Naive thymus-derived CD4-positive, alpha-beta T cell (primary cell): ENCODE data around the gene DGAT2. TPM values are rescaled to one million over a fixed set of nuclear protein-coding genes. Genes with fewer than 3 reads are reported as not detected.
A peak's percentile ranks its signal among the peaks of the same experiment; 100 is the strongest.

ENCODE experiments used
- ATAC-seq: fragments of 150-1000 bp; cut with Tn5 transposase; 2 replicates; pipeline ENCODE4 v1.10.0; 2021; ENCODE audit warnings: mild to moderate bottlenecking, moderate library complexity
- CTCF ChIA-PET: fragments of 350-600 bp; sonication (Branson Sonifier 250); formaldehyde crosslinking; loops from one replicate; lab custom pipeline; 2021; ENCODE audit warnings: antibody characterized with exemption; lab: Charles Lee
- POLR2A ChIA-PET: fragments of 350-600 bp; sonication (Branson Sonifier 250); formaldehyde crosslinking; loops from one replicate; lab custom pipeline; 2021; ENCODE audit warnings: antibody characterized with exemption, inconsistent platforms; lab: Charles Lee
- DNase-seq, 9 donors: peaks; one replicate each; pipeline versions ENCODE4 v3.0.0 to v3.0.0-alpha.2; 2020 to 2022; ENCODE audit warnings: mixed read lengths in 1 of 9
- H3K27ac ChIP-seq: one replicate; pipeline ENCODE4 v1.7.0; 2013; ENCODE audit warnings: mild to moderate bottlenecking, low read depth, low read length, moderate library complexity
- H3K27me3 ChIP-seq, 2 donors: one replicate each; pipeline ENCODE4 v1.7.0; 2013; ENCODE audit warnings: low read length in 2 of 2, mild to moderate bottlenecking in 2 of 2, moderate library complexity in 2 of 2; ENCODE audit not compliant: control insufficient read depth in 2 of 2, insufficient read depth in 2 of 2
- H3K36me3 ChIP-seq, 3 experiments: 1 replicate in 2 of 3; 2 replicates in 1 of 3; pipeline ENCODE4 v1.7.0; 2013; ENCODE audit warnings: low read length in 3 of 3, mild to moderate bottlenecking in 3 of 3, moderate library complexity in 1 of 3; ENCODE audit not compliant: insufficient read depth in 3 of 3, control insufficient read depth in 2 of 3
- H3K4me1 ChIP-seq, 2 donors: one replicate each; pipeline ENCODE4 v1.7.0; 2013; ENCODE audit warnings: low read length in 2 of 2, mild to moderate bottlenecking in 2 of 2, moderate library complexity in 1 of 2; ENCODE audit not compliant: control insufficient read depth in 2 of 2, insufficient read depth in 2 of 2
- H3K4me3 ChIP-seq: 2 replicates; pipeline ENCODE4 v1.7.0; 2013; ENCODE audit warnings: mild to moderate bottlenecking, low read length
- H3K9me3 ChIP-seq, 3 experiments: 1 replicate in 2 of 3; 2 replicates in 1 of 3; pipeline ENCODE4 v1.7.0; 2013; ENCODE audit warnings: low read length in 3 of 3; ENCODE audit not compliant: control insufficient read depth in 2 of 3
- H3K27ac Mint-ChIP-seq, 9 donors: one replicate each; pipeline ENCODE4 v1.8.0; 2020 to 2022; ENCODE audit warnings: mixed read lengths in 9 of 9, mild to moderate bottlenecking in 8 of 9, moderate library complexity in 5 of 9, inconsistent platforms in 2 of 9
- H3K27me3 Mint-ChIP-seq, 5 donors: one replicate each; pipeline ENCODE4 v1.8.0; 2021 to 2022; ENCODE audit warnings: mixed read lengths in 5 of 5, mild to moderate bottlenecking in 1 of 5
- H3K36me3 Mint-ChIP-seq, 5 donors: one replicate each; pipeline ENCODE4 v1.8.0; 2020 to 2022; ENCODE audit warnings: mixed read lengths in 5 of 5, mild to moderate bottlenecking in 3 of 5, inconsistent platforms in 1 of 5
- H3K4me1 Mint-ChIP-seq, 7 donors: one replicate each; pipeline ENCODE4 v1.8.0; 2020 to 2022; ENCODE audit warnings: mixed read lengths in 7 of 7, mild to moderate bottlenecking in 3 of 7, inconsistent platforms in 1 of 7
- H3K4me3 Mint-ChIP-seq, 10 donors: one replicate each; pipeline ENCODE4 v1.8.0; 2020 to 2022; ENCODE audit warnings: mild to moderate bottlenecking in 10 of 10, mixed read lengths in 10 of 10, moderate library complexity in 6 of 10, inconsistent platforms in 2 of 10
- H3K9me3 Mint-ChIP-seq, 11 donors: one replicate each; pipeline ENCODE4 v1.8.0; 2020 to 2022; ENCODE audit warnings: mixed read lengths in 11 of 11, mild to moderate bottlenecking in 4 of 11, inconsistent platforms in 1 of 11, moderate library complexity in 1 of 11
- intact Hi-C, 2 donors: fragments of 100-400 bp; cut with micrococcal nuclease; formaldehyde crosslinking; loops; one replicate each; pipeline ENCODE4 v1.15.1; 2023
- polyA plus RNA-seq, 2 donors: library from polyadenylated mRNA; unstranded; fragments of 300-500 nt; fragmentation: Illumina TruSeq; gene quantifications; one replicate each; pipeline ENCODE4 v1.2.3, GENCODE V29; 2021
- total RNA-seq, 6 experiments: library from RNA in 5 of 6; stranded (reverse) in 5 of 6; gene quantifications; 1 replicate in 5 of 6; 2 replicates in 1 of 6; pipeline ENCODE4 v1.2.3 and lab custom pipeline; 2021 to 2026

DGAT2 gene
- total and polyA plus RNA-seq, 7 experiments from 2014 or later: 0.30 to 8.5 (median 0.58) TPM

GRCh38 chr11:75814363-75814676, 45.7 kb downstream of the DGAT2 start:
- peaks cover 0 to 2% (median 0%) of the 10 kb centered on the region in 5 donors for H3K36me3 Mint-ChIP-seq
- ChIA-PET POLR2A (interaction anchor here (1.6 kb wide), 1 partner anchor 1321 kb away, joined by 9 read pairs; the partner anchor contains the start of gene LIPT2), CTCF (interaction anchor here (1.0 to 2.1 kb wide), 2 partner anchors 12 to 54 kb away, joined by 3 to 15 read pairs; no protein-coding TSS in a partner anchor)
- Histone ChIP-seq H3K36me3 (peaks cover 0 to 10% (median 0%) of the 10 kb centered on the region in 3 experiments), H3K9me3 (no peaks in the 10 kb centered on the region), H3K27me3 (no peaks in the 10 kb centered on the region), H3K4me3 (peak overlapping the region; percentile 96), H3K4me1 (peaks cover 14 to 26% of the 10 kb centered on the region in 2 donors), H3K27ac (peak overlapping the region; percentile 83)
- DNase-seq: no peak
- H3K4me3 Mint-ChIP-seq: peak overlapping the region in 3 of 10 donors; percentile 93 to 99 (median 98)
- ATAC-seq: peak; percentile 45
- H3K27me3 Mint-ChIP-seq: peaks cover 0 to 4% (median 0%) of the 10 kb centered on the region in 5 donors
- H3K27ac Mint-ChIP-seq: peak overlapping the region in 7 of 9 donors; percentile 88 to 100 (median 96)
- peaks cover 5 to 21% (median 20%) of the 10 kb centered on the region in 7 donors for H3K4me1 Mint-ChIP-seq
- intact Hi-C loops: loop anchor here (1.0 to 10.0 kb wide), 13 partner anchors 46 to 1640 kb away; partner anchors contain the start of genes RPS3 (in 2 of the 2), ACER3 (in 1 of the 2), C2CD3 (in 1 of the 2) and DGAT2 (in 1 of the 2)
- H3K9me3 Mint-ChIP-seq: peaks cover 0 to 8% (median 0%) of the 10 kb centered on the region in 11 donors

- Mint-ChIP-seq H3K27ac (peak within 1 kb of the TSS in 7 of 9 donors; percentile 88 to 100 (median 96)), H3K4me3 (peak within 1 kb of the TSS in 3 of 10 donors; percentile 93 to 99 (median 98)), H3K4me1 (peaks cover 5 to 21% (median 20%) of the 10 kb centered on the region in 7 donors), H3K36me3 (peaks cover 0 to 2% (median 0%) of the 10 kb centered on the region in 5 donors), H3K27me3 (peaks cover 0 to 4% (median 0%) of the 10 kb centered on the region in 5 donors), H3K9me3 (peaks cover 0 to 8% (median 0%) of the 10 kb centered on the region in 11 donors)
- H3K27me3 ChIP-seq: no peaks in the 10 kb centered on the region
- H3K27ac ChIP-seq: peak within 1 kb of the TSS; percentile 83
- H3K4me1 ChIP-seq: peaks cover 14 to 26% of the 10 kb centered on the region in 2 donors
- POLR2A ChIA-PET: interaction anchor here (1.6 kb wide), 1 partner anchor 1322 kb away, joined by 9 read pairs; the partner anchor contains the start of gene LIPT2
- DNase-seq (peak; percentile 96 to 99 (median 98)), ATAC-seq (peak; percentile 94)
- intact Hi-C loops: loop anchor here (1.0 to 10.0 kb wide), 19 partner anchors 9 to 1822 kb away; partner anchors contain the start of genes DGAT2 (in 2 of the 2), GVQW3 (in 2 of the 2), RPS3 (in 2 of the 2) and THAP12 (in 2 of the 2)
- peak within 1 kb of the TSS; percentile 96 for H3K4me3 ChIP-seq
- H3K36me3 ChIP-seq: peaks cover 0 to 10% (median 0%) of the 10 kb centered on the region in 3 experiments
- no peaks in the 10 kb centered on the region for H3K9me3 ChIP-seq
- CTCF ChIA-PET: interaction anchor here (1.0 to 2.1 kb wide), 2 partner anchors 12 to 53 kb away, joined by 3 to 15 read pairs; no protein-coding TSS in a partner anchor
These were observed 46.2 kb downstream of the DGAT2 start, which contains the start of gene UVRAG for GRCh38 chr11:75814677-75815344. TSS of gene UVRAG (plus strand) at chr11:75815210. CDS start at chr11:75815408, 198 bp downstream.

- H3K9me3 Mint-ChIP-seq: peaks cover 0 to 8% (median 0%) of the 10 kb centered on the region in 11 donors
- peak overlapping the region in 3 of 10 donors; percentile 93 to 99 (median 98) for H3K4me3 Mint-ChIP-seq
- peak overlapping the region in 7 of 9 donors; percentile 88 to 100 (median 96) for H3K27ac Mint-ChIP-seq
- Histone ChIP-seq H3K27me3 (no peaks in the 10 kb centered on the region), H3K4me1 (peaks cover 14 to 26% of the 10 kb centered on the region in 2 donors), H3K27ac (peak overlapping the region; percentile 83), H3K9me3 (no peaks in the 10 kb centered on the region), H3K36me3 (peaks cover 0 to 10% (median 0%) of the 10 kb centered on the region in 3 experiments), H3K4me3 (peak overlapping the region; percentile 96)
- H3K4me1 Mint-ChIP-seq: peaks cover 5 to 21% (median 20%) of the 10 kb centered on the region in 7 donors
- ATAC-seq (no peak), DNase-seq (peak in 6 of 9 donors; percentile 21 to 59 (median 33))
- ChIA-PET CTCF (no interaction called here), POLR2A (interaction anchor here (0.9 to 1.6 kb wide), 2 partner anchors 8 to 1322 kb away, joined by 3 to 9 read pairs; partner anchors contain the start of gene LIPT2)
- no peaks in the 10 kb centered on the region for H3K27me3 Mint-ChIP-seq
- peaks cover 0 to 2% (median 0%) of the 10 kb centered on the region in 5 donors for H3K36me3 Mint-ChIP-seq
- intact Hi-C loops: loop anchor here (1.0 to 10.0 kb wide), 17 partner anchors 9 to 1822 kb away; partner anchors contain the start of genes RPS3 (in 2 of the 2), C2CD3 (in 1 of the 2), CLNS1A (in 1 of the 2) and DGAT2 (in 1 of the 2)
These were observed 47.0 kb downstream of the DGAT2 start for GRCh38 chr11:75815345-75816168.

- H3K27ac Mint-ChIP-seq: no peak overlapping the region
- POLR2A ChIA-PET: no interaction called here
These were observed 48.1 kb downstream of the DGAT2 start for GRCh38 chr11:75816561-75817239.

GRCh38 chr11:75820645-75821044, 52.1 kb downstream of the DGAT2 start:
- Mint-ChIP-seq H3K4me1 (peaks cover 25 to 51% (median 46%) of the 10 kb centered on the region in 7 donors), H3K4me3 (no peak overlapping the region), H3K36me3 (peaks cover 0 to 19% (median 10%) of the 10 kb centered on the region in 5 donors), H3K9me3 (peaks cover 0 to 2% (median 0%) of the 10 kb centered on the region in 11 donors), H3K27me3 (no peaks in the 10 kb centered on the region), H3K27ac (peak overlapping the region in 2 of 9 donors; percentile 19 to 28)
- no peaks in the 10 kb centered on the region for H3K9me3 ChIP-seq
- H3K36me3 ChIP-seq: no peaks in the 10 kb centered on the region
- ChIA-PET CTCF (no interaction called here), POLR2A (no interaction called here)
- DNase-seq (no peak), ATAC-seq (no peak)
- H3K4me1 ChIP-seq: peaks cover 10 to 29% of the 10 kb centered on the region in 2 donors
- H3K4me3 ChIP-seq: no peak overlapping the region
- intact Hi-C loops: no loop called here
- H3K27ac ChIP-seq: no peak overlapping the region
- no peaks in the 10 kb centered on the region for H3K27me3 ChIP-seq

More at GRCh38 chr11:75816561-75817239, 48.1 kb downstream of the DGAT2 start:
- Histone ChIP-seq H3K27ac (peak overlapping the region; percentile 83), H3K4me3 (peak overlapping the region; percentile 96), H3K4me1 (peaks cover 14 to 26% of the 10 kb centered on the region in 2 donors), H3K27me3 (no peaks in the 10 kb centered on the region), H3K9me3 (no peaks in the 10 kb centered on the region), H3K36me3 (peaks cover 0 to 10% (median 0%) of the 10 kb centered on the region in 3 experiments)
- H3K4me1 Mint-ChIP-seq: peaks cover 15 to 30% (median 28%) of the 10 kb centered on the region in 7 donors
- peaks cover 0 to 10% (median 0%) of the 10 kb centered on the region in 11 donors for H3K9me3 Mint-ChIP-seq
- H3K4me3 Mint-ChIP-seq: no peak overlapping the region
- intact Hi-C loops: loop anchor here (5.0 to 10.0 kb wide), 9 partner anchors 36 to 1821 kb away; partner anchors contain the start of genes C2CD3 (in 1 of the 2), CLNS1A (in 1 of the 2), PPME1 (in 1 of the 2) and RNF169 (in 1 of the 2)
- H3K36me3 Mint-ChIP-seq: peaks cover 0 to 9% (median 4%) of the 10 kb centered on the region in 5 donors
- DNase-seq (peak in 3 of 9 donors; percentile 10 to 19 (median 12)), ATAC-seq (no peak)
- CTCF ChIA-PET: interaction anchor here (0.9 to 1.2 kb wide), 2 partner anchors 13 to 15 kb away, joined by 3 to 5 read pairs; no protein-coding TSS in a partner anchor
- H3K27me3 Mint-ChIP-seq: no peaks in the 10 kb centered on the region
